IMR-90 (cell line): ENCODE data around the gene PGBD4. TPM values are rescaled to one million over a fixed set of nuclear protein-coding genes. Genes with fewer than 3 reads are reported as not detected.

ENCODE experiments used
- ATAC-seq: fragments of 200-7000 bp; cut with Tn5 transposase; 2 replicates; pipeline ENCODE4 v1.9.1; 2020; ENCODE audit warnings: low read depth, mild to moderate bottlenecking, moderate library complexity
- BruUV-seq: library from RNA; stranded (reverse); fragments of 400-500 nt; replicated peaks from 2 replicates; lab custom pipeline; 2021; lab: Mats Ljungman, UMichigan
- CTCF ChIA-PET: fragments of 300-600 bp; formaldehyde crosslinking; extraction: SDS; loops from one replicate; lab custom pipeline; 2021; ENCODE audit warnings: antibody characterized with exemption; lab: Yijun Ruan, JAX
- POLR2A ChIA-PET: fragments of 300-600 bp; sonication (Branson Sonifier 250); formaldehyde crosslinking; loops from one replicate; lab custom pipeline; 2022; ENCODE audit warnings: antibody characterized with exemption; ENCODE audit not compliant: unreplicated experiment; lab: Charles Lee
- DNase-seq: peaks from one replicate; pipeline ENCODE4 v3.0.0; 2013
- H2AFZ ChIP-seq: replicated peaks from 2 replicates; pipeline ENCODE3; 2013; ENCODE audit warnings: low read length, mild to moderate bottlenecking; ENCODE audit not compliant: poor library complexity
- H2AK5ac ChIP-seq: 2 replicates; pipeline ENCODE4 v1.6.1; 2013; ENCODE audit warnings: low read depth, low read length, inconsistent platforms
- H2AK9ac ChIP-seq: replicated peaks from 2 replicates; pipeline ENCODE3; 2013; ENCODE audit warnings: mild to moderate bottlenecking, low read depth, low read length, moderate library complexity; ENCODE audit not compliant: poor library complexity
- H2BK120ac ChIP-seq: 2 replicates; pipeline ENCODE4 v1.6.1; 2013; ENCODE audit warnings: low read depth, low read length, inconsistent platforms
- H2BK15ac ChIP-seq: 3 replicates; pipeline ENCODE4 v1.6.1; 2013; ENCODE audit warnings: low read depth, low read length, inconsistent platforms
- H2BK20ac ChIP-seq: 2 replicates; pipeline ENCODE4 v1.6.1; 2013; ENCODE audit warnings: low read depth, mild to moderate bottlenecking, inconsistent platforms, low read length, moderate library complexity
- H2BK5ac ChIP-seq: 2 replicates; pipeline ENCODE4 v1.6.1; 2013; ENCODE audit warnings: mild to moderate bottlenecking, low read depth, low read length, inconsistent platforms; ENCODE audit not compliant: poor library complexity, severe bottlenecking
- H3K14ac ChIP-seq: replicated peaks from 2 replicates; pipeline ENCODE4 v1.6.1; 2013; ENCODE audit warnings: low read depth, low read length, inconsistent platforms
- H3K18ac ChIP-seq: 2 replicates; pipeline ENCODE4 v1.6.1; 2013; ENCODE audit warnings: low read depth, low read length, control low read depth
- H3K23ac ChIP-seq: 2 replicates; pipeline ENCODE4 v1.6.1; 2013; ENCODE audit warnings: low read depth, low read length, inconsistent platforms
- H3K27ac ChIP-seq: 2 replicates; pipeline ENCODE4 v1.5.1; 2013; ENCODE audit warnings: mild to moderate bottlenecking, control low read depth, low read length; ENCODE audit not compliant: insufficient read depth
- H3K27me3 ChIP-seq: 2 replicates; pipeline ENCODE4 v1.6.1; 2013; ENCODE audit warnings: low read length; ENCODE audit not compliant: control insufficient read depth, insufficient read depth
- H3K36me3 ChIP-seq: 2 replicates; pipeline ENCODE4 v1.6.1; 2013; ENCODE audit warnings: low read length, mixed read lengths; ENCODE audit not compliant: control insufficient read depth, insufficient read depth
- H3K4ac ChIP-seq: 2 replicates; pipeline ENCODE4 v1.6.1; 2013; ENCODE audit warnings: low read depth, low read length, inconsistent platforms
- H3K4me1 ChIP-seq: 2 replicates; pipeline ENCODE4 v1.6.1; 2013; ENCODE audit warnings: low read length, mixed read lengths; ENCODE audit not compliant: control insufficient read depth, insufficient read depth
- H3K4me2 ChIP-seq: 2 replicates; pipeline ENCODE4 v1.6.1; 2013; ENCODE audit warnings: low read depth, mild to moderate bottlenecking, control low read depth, low read length, moderate library complexity
- H3K4me3 ChIP-seq: 2 replicates; pipeline ENCODE4 v1.5.1; 2013; ENCODE audit warnings: low read depth, mild to moderate bottlenecking, control low read depth, low read length, moderate library complexity; ENCODE audit not compliant: insufficient read depth
- H3K56ac ChIP-seq: 2 replicates; pipeline ENCODE4 v1.6.1; 2013; ENCODE audit warnings: low read length, inconsistent platforms; ENCODE audit not compliant: insufficient read depth; ENCODE audit errors: extremely low read depth
- H3K79me1 ChIP-seq, 2 experiments: 2 replicates each; pipeline ENCODE4 v1.6.1; 2013; ENCODE audit warnings: low read length in 2 of 2, inconsistent platforms in 1 of 2, low read depth in 1 of 2
- H3K9ac ChIP-seq: 2 replicates; pipeline ENCODE4 v1.6.1; 2013; ENCODE audit warnings: low read depth, low read length, control low read depth
- H3K9me1 ChIP-seq: 2 replicates; pipeline ENCODE4 v1.6.1; 2013; ENCODE audit warnings: low read length, inconsistent platforms; ENCODE audit not compliant: insufficient read depth
- H3K9me3 ChIP-seq: 2 replicates; pipeline ENCODE4 v1.6.1; 2013; ENCODE audit warnings: low read length; ENCODE audit not compliant: control insufficient read depth, insufficient read depth
- H4K20me1 ChIP-seq: 2 replicates; pipeline ENCODE4 v1.6.1; 2013; ENCODE audit warnings: low read length, inconsistent platforms; ENCODE audit not compliant: insufficient read depth
- H4K5ac ChIP-seq: 2 replicates; pipeline ENCODE4 v1.6.1; 2013; ENCODE audit warnings: mild to moderate bottlenecking, low read depth, low read length, control low read depth
- H4K8ac ChIP-seq, 2 experiments: 2 replicates each; pipeline ENCODE4 v1.6.1; 2013; ENCODE audit warnings: low read depth in 2 of 2, low read length in 2 of 2, control low read depth in 1 of 2, inconsistent platforms in 1 of 2
- H4K91ac ChIP-seq: 2 replicates; pipeline ENCODE4 v1.6.1; 2013; ENCODE audit warnings: low read depth, low read length, inconsistent platforms; ENCODE audit not compliant: insufficient read depth
- BHLHE40 ChIP-seq: fragments of 150-350 bp; IDR thresholded peaks from 2 replicates; pipeline ENCODE4 v1.6.1; 2016; ENCODE audit warnings: mild to moderate bottlenecking, low read depth, low read length
- CHD1 ChIP-seq: IDR thresholded peaks from 2 replicates; pipeline ENCODE4 v1.6.1; 2012; ENCODE audit warnings: low read depth, low read length, improper control_type of control experiment
- MAFK ChIP-seq: IDR thresholded peaks from 2 replicates; pipeline ENCODE4 v1.6.1; 2012; ENCODE audit warnings: low read depth, low read length, improper control_type of control experiment
- POLR2A ChIP-seq: IDR thresholded peaks from 2 replicates; pipeline ENCODE4 v1.6.1; 2012; ENCODE audit warnings: mild to moderate bottlenecking, low read depth, low read length
- RAD21 ChIP-seq: IDR thresholded peaks from 2 replicates; pipeline ENCODE4 v1.6.1; 2012; ENCODE audit warnings: low read length, improper control_type of control experiment
- SMC3 ChIP-seq: fragments of 150-350 bp; IDR thresholded peaks from 2 replicates; pipeline ENCODE4 v1.6.1; 2016; ENCODE audit warnings: low read depth, mild to moderate bottlenecking, antibody characterized with exemption, low read length, moderate library complexity
- WGBS, 2 experiments: methylation state at CpG; one replicate each; pipeline versions ENCODE4 v1.1.5 to v1.1.7; 2013; ENCODE audit warnings: missing lambda C conversion rate in 2 of 2; ENCODE audit not compliant: insufficient read length in 1 of 2; ENCODE audit errors: extremely low coverage in 2 of 2; 5-methylcytosine and 5-hydroxymethylcytosine counted together
- dilution Hi-C: fragments of 300-500 bp; cut with HindIII; formaldehyde crosslinking; loops from one replicate; pipeline ENCODE4 v1.14.3; 2018; ENCODE audit warnings: low sequenced_read_pairs; ENCODE audit not compliant: unreplicated experiment
- in situ Hi-C: fragments of 300-500 bp; cut with MboI; formaldehyde crosslinking; loops from 3 replicates; pipeline ENCODE4 v1.14.3; 2019; ENCODE audit warnings: low sequenced_read_pairs, inconsistent platforms, mixed read lengths
- intact Hi-C: fragments of 100-400 bp; cut with micrococcal nuclease; formaldehyde crosslinking; loops from 2 replicates; pipeline ENCODE4 v1.10.0; 2022
- polyA plus RNA-seq, 3 experiments: library from polyadenylated mRNA; depleted of rRNA; stranded (reverse); fragments of >200 nt; gene quantifications; 2 replicates each; pipeline ENCODE4 v1.2.3, GENCODE V29; 2012; ENCODE audit warnings: low replicate concordance in 1 of 3
- total RNA-seq: library from RNA; depleted of rRNA; stranded (reverse); fragments of >200 nt; gene quantifications from 2 replicates; pipeline ENCODE4 v1.2.3, GENCODE V29; 2012

PGBD4 gene
- total and polyA plus RNA-seq, 2 of the 4 experiments (the other 2 are of a cell fraction): 0.89 to 1.3 TPM

DNA sequence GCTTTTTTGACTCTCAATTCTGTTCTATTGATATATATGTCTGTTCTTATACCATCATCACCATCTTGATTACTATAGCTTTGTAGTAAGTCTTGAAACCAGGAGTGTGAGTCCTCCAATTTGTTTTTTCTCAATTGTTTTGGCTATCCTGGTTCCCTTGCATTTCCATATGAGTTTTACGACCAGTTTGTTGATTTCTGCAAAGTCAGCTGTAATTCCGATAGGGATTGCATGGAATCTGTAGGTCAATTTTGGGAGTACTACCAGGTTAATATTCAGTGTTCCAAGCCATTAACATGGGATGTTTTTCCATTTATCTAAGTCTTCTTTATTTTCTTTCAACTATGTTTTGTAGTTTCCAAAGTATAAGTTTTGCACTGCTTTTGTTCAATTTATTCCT lies 27.0 kb downstream of the PGBD4 start:
- Histone ChIP-seq H3K9me3 (no peaks in the 10 kb centered on the region), H4K91ac (no peak overlapping the region), H3K18ac (no peak overlapping the region), H4K8ac (no peak overlapping the region), H2BK15ac (no peak overlapping the region), H2BK20ac (no peak overlapping the region), H3K9me1 (no peaks in the 10 kb centered on the region; the same call in 1 of the 2 replicates), H3K27me3 (no peaks in the 10 kb centered on the region), H3K23ac (no peak overlapping the region), H3K36me3 (no peaks in the 10 kb centered on the region), H2AFZ (no peak overlapping the region), H3K27ac (no peak overlapping the region), H3K4ac (no peak overlapping the region), H2AK9ac (no peak overlapping the region), H2AK5ac (no peak overlapping the region), H4K20me1 (no peaks in the 10 kb centered on the region), H3K79me1 (no peaks in the 10 kb centered on the region), H3K9ac (no peak overlapping the region), H3K56ac (no peak overlapping the region), H3K4me2 (no peak overlapping the region), H4K5ac (no peak overlapping the region), H3K4me1 (no peaks in the 10 kb centered on the region), H2BK120ac (no peak overlapping the region), H3K14ac (no peak overlapping the region), H2BK5ac (no peak overlapping the region), H3K4me3 (no peak overlapping the region)
- DNase-seq: no peak
- peak; percentile 91 for TF ChIP-seq MAFK
- no peak for TF ChIP-seq BHLHE40
- TF ChIP-seq POLR2A: no peak
- no peak for TF ChIP-seq RAD21
- no peak for TF ChIP-seq SMC3
- no peak for TF ChIP-seq CHD1
- CTCF ChIA-PET: no interaction called here
- no TSS peak for BruUV-seq
- POLR2A ChIA-PET: no interaction called here
- in situ Hi-C loops (no loop called here), intact Hi-C loops (no loop called here), dilution Hi-C loops (no loop called here)
- no CpG with 5 or more reads among the region's 2 CpGs for WGBS, 2 experiments
- ATAC-seq: no peak
